ENCODE data around the gene RAVER2.

The RAVER2 gene

DNA sequence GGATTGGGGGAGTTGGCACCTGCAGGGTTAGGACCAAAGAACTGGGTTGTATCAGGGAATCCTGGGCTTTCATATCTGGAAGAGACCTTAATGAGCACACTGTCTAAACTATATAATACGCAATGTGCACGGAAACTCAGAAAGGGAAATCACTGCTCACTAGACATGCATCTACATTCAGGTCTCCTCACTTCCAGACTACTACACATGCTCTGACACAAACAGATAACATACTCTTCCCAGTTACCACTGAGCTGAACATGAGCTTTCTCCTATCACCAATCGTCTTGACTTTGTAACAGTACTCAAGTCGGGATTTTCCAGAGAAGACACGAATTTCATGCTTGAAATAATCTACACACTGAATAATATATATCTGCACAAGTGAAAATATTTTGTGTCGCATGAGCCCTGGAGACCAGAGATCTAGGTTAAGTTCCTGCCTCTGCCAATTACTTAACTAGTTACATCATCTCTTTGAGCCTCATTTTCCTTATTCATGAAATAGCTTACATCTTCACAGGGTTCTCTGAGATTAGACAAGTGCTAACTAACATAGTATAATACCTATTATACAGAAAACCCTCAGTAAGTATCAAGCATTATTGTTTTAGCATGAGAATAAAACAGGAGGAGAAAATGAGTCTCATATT is 120.4 kb downstream of the RAVER2 start:
- H3K4me3 ChIP-seq (ENCODE audit: low read depth, low read length), result no peak overlapping the region
- no peak for DNase-seq (ENCODE audit: low read depth)

GRCh38 chr1:64866689-64867088 is 121.8 kb downstream of the RAVER2 start:
- no peak for DNase-seq (ENCODE audit: low read depth)
- no peak overlapping the region for H3K4me3 ChIP-seq (ENCODE audit: low read depth, low read length)

DNA sequence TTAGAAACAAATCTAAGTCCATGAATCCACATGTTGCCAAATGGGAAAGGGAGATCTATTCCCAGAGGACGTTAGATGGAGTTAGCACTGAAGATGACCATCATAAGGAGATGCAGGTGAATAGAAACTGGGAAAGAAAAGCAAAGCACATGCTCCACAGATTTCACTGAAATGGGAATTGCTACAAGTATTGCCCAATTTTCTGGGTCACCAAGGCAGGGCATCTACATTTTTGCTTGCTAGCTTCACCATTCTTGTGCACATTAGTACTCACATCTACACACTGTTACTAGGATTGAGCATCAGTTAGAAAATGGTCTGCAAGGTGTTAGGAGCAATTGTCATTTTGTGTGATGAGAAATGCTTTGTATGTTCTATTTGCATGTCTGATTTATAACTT is 122.4 kb downstream of the RAVER2 start:
- no peak for DNase-seq (ENCODE audit: low read depth)
- no peak overlapping the region for H3K4me3 ChIP-seq (ENCODE audit: low read depth, low read length)

- H3K4me3 ChIP-seq (ENCODE audit: low read depth, low read length), result no peak overlapping the region
- no peak for DNase-seq (ENCODE audit: low read depth)
Measured at GRCh38 chr1:64871256-64871655, 126.4 kb downstream of the RAVER2 start.

- DNase-seq (ENCODE audit: low read depth), result no peak
- H3K4me3 ChIP-seq (ENCODE audit: low read depth, low read length), result no peak overlapping the region
Measured at GRCh38 chr1:64872067-64872466, 127.2 kb downstream of the RAVER2 start.

DNA sequence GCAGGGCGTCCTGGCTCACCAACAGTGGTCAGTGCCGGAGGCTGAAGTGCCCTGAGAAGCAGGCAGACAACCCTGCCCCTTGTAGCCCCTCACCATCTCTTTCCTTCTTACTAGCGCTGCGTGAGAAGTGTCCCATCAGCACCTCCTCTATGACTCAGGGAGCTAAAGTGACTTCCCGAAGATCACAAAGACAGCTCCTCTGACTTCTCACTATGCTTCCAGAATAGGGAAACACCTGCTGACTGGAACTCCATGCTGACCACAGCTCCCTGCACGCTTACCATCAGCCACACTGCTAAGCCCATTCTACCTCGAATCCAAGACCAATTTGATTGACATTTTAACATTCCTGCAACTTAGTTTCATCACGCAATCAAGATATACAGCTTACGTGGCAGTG is 128.7 kb downstream of the RAVER2 start:
- DNase-seq (ENCODE audit: low read depth), result no peak

GRCh38 chr1:64874666-64875065 is 129.8 kb downstream of the RAVER2 start:
- DNase-seq (ENCODE audit: low read depth), result no peak
- no peak overlapping the region for H3K4me3 ChIP-seq (ENCODE audit: low read depth, low read length)

More for the DNA sequence above, 128.7 kb downstream of the RAVER2 start:
- H3K4me3 ChIP-seq (ENCODE audit: low read depth, low read length), result no peak overlapping the region

GRCh38 chr1:64875101-64875500 is 130.2 kb downstream of the RAVER2 start:
- no peak for DNase-seq (ENCODE audit: low read depth)
- no peak overlapping the region for H3K4me3 ChIP-seq (ENCODE audit: low read depth, low read length)

- no peak overlapping the region for H3K4me3 ChIP-seq (ENCODE audit: low read depth, low read length)
- DNase-seq (ENCODE audit: low read depth), result no peak
Measured at GRCh38 chr1:64875606-64876005, 130.7 kb downstream of the RAVER2 start.

GRCh38 chr1:64877151-64877550 is 132.3 kb downstream of the RAVER2 start:
- DNase-seq (ENCODE audit: low read depth), result no peak

GRCh38 chr1:64877598-64877997 is 132.7 kb downstream of the RAVER2 start:
- H3K4me3 ChIP-seq (ENCODE audit: low read depth, low read length), result no peak overlapping the region
- no peak for DNase-seq (ENCODE audit: low read depth)

More at GRCh38 chr1:64877151-64877550, 132.3 kb downstream of the RAVER2 start:
- H3K4me3 ChIP-seq (ENCODE audit: low read depth, low read length), result no peak overlapping the region

DNA sequence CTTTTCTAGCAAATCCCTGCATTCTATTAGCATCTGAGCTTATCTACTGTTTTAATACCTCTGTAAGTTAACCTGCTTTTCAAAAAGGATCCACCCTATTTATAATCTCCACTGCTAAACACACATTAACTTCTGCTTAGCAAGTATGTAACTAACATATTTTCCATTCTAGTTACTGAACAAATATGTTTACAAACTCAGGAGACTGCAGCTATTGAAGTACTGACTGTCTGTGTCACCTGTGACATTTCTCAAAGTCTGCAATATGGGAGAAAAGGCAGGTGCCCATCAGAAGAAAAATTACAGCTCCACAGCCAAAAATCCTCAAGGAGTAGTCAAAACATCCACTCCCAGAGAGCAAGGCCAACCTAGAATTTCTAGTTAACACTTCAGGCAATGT is 133.2 kb downstream of the RAVER2 start:
- H3K4me3 ChIP-seq (ENCODE audit: low read depth, low read length), result no peak overlapping the region
- no peak for DNase-seq (ENCODE audit: low read depth)

GRCh38 chr1:64878931-64879611 is 134.2 kb downstream of the RAVER2 start:
- no peak overlapping the region for H3K4me3 ChIP-seq (ENCODE audit: low read depth, low read length)
- no peak for DNase-seq (ENCODE audit: low read depth)

DNA sequence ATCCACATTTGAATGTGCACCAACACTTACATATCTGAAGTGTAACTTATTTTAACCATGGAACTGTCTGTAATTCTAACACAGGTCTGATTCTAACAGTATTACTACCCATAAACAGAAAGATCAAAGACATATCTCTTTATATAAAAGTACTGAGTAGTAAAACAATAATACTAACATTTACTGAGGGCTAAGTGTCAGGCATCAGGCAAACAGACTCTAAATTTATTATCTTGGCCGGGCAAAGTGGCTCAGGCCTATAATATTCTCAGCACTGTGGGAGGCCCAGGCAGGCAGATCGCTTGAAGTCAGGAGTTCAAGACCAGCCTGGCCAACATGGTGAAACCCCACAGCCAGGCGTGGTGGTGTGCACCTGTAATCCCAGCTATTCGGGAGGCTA is 135.6 kb downstream of the RAVER2 start:
- DNase-seq (ENCODE audit: low read depth), result no peak
- H3K4me3 ChIP-seq (ENCODE audit: low read depth, low read length), result no peak overlapping the region

GRCh38 chr1:64881281-64881680 is 136.4 kb downstream of the RAVER2 start:
- no peak overlapping the region for H3K4me3 ChIP-seq (ENCODE audit: low read depth, low read length)
- DNase-seq (ENCODE audit: low read depth), result peak; percentile 59

Measured in skeletal muscle cell (primary cell).